ENCODE results near the gene AMZ1.

DNA sequence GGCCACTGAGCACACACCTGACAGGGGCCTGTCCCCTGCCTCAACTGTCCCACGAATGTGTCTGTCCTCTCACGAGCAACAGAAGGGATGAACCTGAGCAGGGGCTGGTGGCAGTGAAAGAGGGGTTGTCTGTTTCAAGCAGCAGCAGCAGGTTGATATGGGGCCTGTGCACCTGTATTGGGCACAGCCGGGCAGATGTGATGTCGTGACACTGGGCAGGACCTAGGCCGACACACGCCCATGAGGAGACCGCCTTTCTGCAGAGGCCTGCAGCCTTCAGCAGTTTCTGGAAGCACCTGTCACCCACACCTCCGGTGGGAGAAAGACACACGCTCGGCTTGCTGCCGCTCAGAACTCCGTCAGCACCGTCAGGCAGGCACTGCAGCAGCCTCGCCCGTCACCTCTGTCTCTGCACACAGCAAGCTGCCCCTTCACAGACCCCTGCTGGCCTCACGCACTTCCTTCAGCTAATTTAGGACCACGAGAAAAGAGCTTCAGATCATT is 48.5 kb downstream of the AMZ1 start:
- TF ChIP-seq SIN3A (IDR thresholded peaks at IDR 0.05; ENCODE audit: borderline replicate concordance, insufficient read depth, low read length) (no peak), POLR2AphosphoS5 (IDR thresholded peaks at IDR 0.05; ENCODE audit: low read depth, low read length) (no peak), REST (IDR thresholded peaks at IDR 0.05; ENCODE audit: insufficient read depth in 1 of 2, low read depth in 2 of 2, low read length in 2 of 2) (no peak), TAF1 (IDR thresholded peaks at IDR 0.05; ENCODE audit: borderline replicate concordance, insufficient read depth, low read length) (no peak), FOXP2 (optimal IDR thresholded peaks at IDR 0.05; ENCODE audit: borderline replicate concordance, extremely low read depth, extremely low read length, insufficient read depth) (no peak)
